ENCODE measurements around the gene EPHB1.

Gene EPHB1

GRCh38 chr3:135161425-135161824, 366.4 kb downstream of the EPHB1 start:
- DNase-seq (ENCODE audit: low spot score) = no peak

GRCh38 chr3:135163701-135164100, 368.6 kb downstream of the EPHB1 start:
- DNase-seq (ENCODE audit: low spot score) = no peak

- DNase-seq (ENCODE audit: low spot score) = peak; percentile 21
Observed at GRCh38 chr3:135165260-135165659, 370.2 kb downstream of the EPHB1 start.

GRCh38 chr3:135166266-135166825, 371.3 kb downstream of the EPHB1 start:
- DNase-seq (ENCODE audit: low spot score) = no peak

GRCh38 chr3:135168822-135169221, 373.8 kb downstream of the EPHB1 start:
- no peak for DNase-seq (ENCODE audit: low spot score)

GRCh38 chr3:135169651-135170050, 374.6 kb downstream of the EPHB1 start:
- DNase-seq (ENCODE audit: low spot score) = no peak

GRCh38 chr3:135170732-135171131, 375.7 kb downstream of the EPHB1 start:
- no peak for DNase-seq (ENCODE audit: low spot score)

- no peak for DNase-seq (ENCODE audit: low spot score)
Observed at GRCh38 chr3:135172191-135172869, 377.3 kb downstream of the EPHB1 start.

- no peak for DNase-seq (ENCODE audit: low spot score)
Observed at GRCh38 chr3:135175728-135176277, 380.7 kb downstream of the EPHB1 start.

GRCh38 chr3:135176881-135177280, 381.8 kb downstream of the EPHB1 start:
- DNase-seq (ENCODE audit: low spot score) = no peak

- DNase-seq (ENCODE audit: low spot score) = no peak
Observed at GRCh38 chr3:135178566-135178965, 383.5 kb downstream of the EPHB1 start.

- DNase-seq (ENCODE audit: low spot score) = no peak
Observed at GRCh38 chr3:135181408-135181807, 386.3 kb downstream of the EPHB1 start.

GRCh38 chr3:135182364-135182998, 387.4 kb downstream of the EPHB1 start:
- DNase-seq (ENCODE audit: low spot score) = no peak

GRCh38 chr3:135190658-135191057, 395.6 kb downstream of the EPHB1 start:
- no peak for DNase-seq (ENCODE audit: low spot score)

GRCh38 chr3:135191708-135192107, 396.6 kb downstream of the EPHB1 start:
- no peak for DNase-seq (ENCODE audit: low spot score)

- no peak for DNase-seq (ENCODE audit: low spot score)
Observed at GRCh38 chr3:135192929-135193328, 397.9 kb downstream of the EPHB1 start.

- peak; percentile 47 for DNase-seq (ENCODE audit: low spot score)
Observed at GRCh38 chr3:135197246-135197645, 402.2 kb downstream of the EPHB1 start.

- DNase-seq (ENCODE audit: low spot score) = no peak
Observed at GRCh38 chr3:135197856-135198255, 402.8 kb downstream of the EPHB1 start.

- no peak for DNase-seq (ENCODE audit: low spot score)
Observed at GRCh38 chr3:135199137-135199536, 404.1 kb downstream of the EPHB1 start.

- no peak for DNase-seq (ENCODE audit: low spot score)
Observed at GRCh38 chr3:135203026-135203425, 408.0 kb downstream of the EPHB1 start.

GRCh38 chr3:135213213-135213612, 418.2 kb downstream of the EPHB1 start:
- DNase-seq (ENCODE audit: low spot score) = no peak

GRCh38 chr3:135213822-135214221, 418.8 kb downstream of the EPHB1 start:
- no peak for DNase-seq (ENCODE audit: low spot score)

GRCh38 chr3:135214400-135214799, 419.3 kb downstream of the EPHB1 start:
- DNase-seq (ENCODE audit: low spot score) = no peak
